Right atrium auricular region (tissue), 2 donors: ENCODE data around the gene ELMO1. TPM values are rescaled to one million over a fixed set of nuclear protein-coding genes. Genes with fewer than 3 reads are reported as not detected.

ENCODE experiments used
- DNase-seq: peaks from one replicate; pipeline ENCODE4 v3.0.0-alpha.2; 2019; ENCODE audit warnings: low spot score
- H3K27ac ChIP-seq, 2 donors: fragments of 200-600 bp; sonication (generic); 1 replicate in 1 of 2; 2 replicates in 1 of 2; pipeline ENCODE4 v1.5.1; 2016 to 2019
- H3K27me3 ChIP-seq, 2 donors: fragments of 200-600 bp; sonication (generic); one replicate each; pipeline versions ENCODE4 v1.5.1 to v1.6.0; 2017 to 2019
- H3K36me3 ChIP-seq: fragments of 200-600 bp; sonication (generic); one replicate; pipeline ENCODE4 v1.5.1; 2016
- H3K4me1 ChIP-seq, 2 donors: fragments of 200-600 bp; sonication (generic); one replicate each; pipeline versions ENCODE4 v1.5.1 to v1.6.0; 2017 to 2019
- H3K4me3 ChIP-seq, 2 donors: fragments of 200-600 bp; sonication (generic); 1 replicate in 1 of 2; 2 replicates in 1 of 2; pipeline ENCODE4 v1.5.1; 2017 to 2019; ENCODE audit warnings: mild to moderate bottlenecking in 1 of 2, moderate library complexity in 1 of 2
- H3K9me3 ChIP-seq, 2 donors: fragments of 200-600 bp; sonication (generic); one replicate each; pipeline ENCODE4 v1.5.1; 2019
- total RNA-seq, 2 donors: library from RNA; depleted of rRNA; stranded (reverse); fragments of >200 nt; gene quantifications; one replicate each; pipeline ENCODE4 v1.1.0, GENCODE V29; 2016
- TF ChIP-seq, protein P1 (sequence below), 2 donors: fragments of 200-600 bp; sonication (generic); IDR thresholded peaks; one replicate each; pipeline ENCODE4 v1.5.1; 2019; ENCODE audit warnings: antibody characterized with exemption in 2 of 2

The ELMO1 gene
- total RNA-seq, 2 donors from 2014 or later: 24.4 to 45.1 TPM

DNA sequence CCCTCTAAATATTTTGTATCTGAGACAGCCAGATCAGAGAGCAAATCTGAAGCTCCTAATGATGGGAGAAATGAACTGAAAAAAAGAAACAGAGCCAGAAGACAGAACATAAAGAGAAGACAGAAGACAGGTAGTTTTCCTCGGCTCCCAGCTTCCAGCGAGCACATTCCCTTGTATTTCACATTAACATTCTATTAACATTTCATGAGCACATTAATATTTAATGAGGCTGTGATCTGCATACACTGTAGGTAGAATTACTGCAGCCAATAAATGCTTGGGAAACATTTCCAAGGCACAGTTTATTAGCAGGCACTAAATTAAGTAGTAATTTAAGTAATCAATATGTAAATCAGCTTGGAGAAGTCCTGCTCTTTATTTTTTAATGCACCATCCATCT, 349.9 kb downstream of the ELMO1 start:
- Histone ChIP-seq H3K4me1 (peaks cover 0 to 14% of the 10 kb centered on the region in 2 donors), H3K27me3 (no peaks in the 10 kb centered on the region), H3K27ac (no peak overlapping the region), H3K36me3 (peaks cover 5% of the 10 kb centered on the region), H3K9me3 (no peaks in the 10 kb centered on the region), H3K4me3 (no peak overlapping the region)
- TF ChIP-seq, protein P1, sequence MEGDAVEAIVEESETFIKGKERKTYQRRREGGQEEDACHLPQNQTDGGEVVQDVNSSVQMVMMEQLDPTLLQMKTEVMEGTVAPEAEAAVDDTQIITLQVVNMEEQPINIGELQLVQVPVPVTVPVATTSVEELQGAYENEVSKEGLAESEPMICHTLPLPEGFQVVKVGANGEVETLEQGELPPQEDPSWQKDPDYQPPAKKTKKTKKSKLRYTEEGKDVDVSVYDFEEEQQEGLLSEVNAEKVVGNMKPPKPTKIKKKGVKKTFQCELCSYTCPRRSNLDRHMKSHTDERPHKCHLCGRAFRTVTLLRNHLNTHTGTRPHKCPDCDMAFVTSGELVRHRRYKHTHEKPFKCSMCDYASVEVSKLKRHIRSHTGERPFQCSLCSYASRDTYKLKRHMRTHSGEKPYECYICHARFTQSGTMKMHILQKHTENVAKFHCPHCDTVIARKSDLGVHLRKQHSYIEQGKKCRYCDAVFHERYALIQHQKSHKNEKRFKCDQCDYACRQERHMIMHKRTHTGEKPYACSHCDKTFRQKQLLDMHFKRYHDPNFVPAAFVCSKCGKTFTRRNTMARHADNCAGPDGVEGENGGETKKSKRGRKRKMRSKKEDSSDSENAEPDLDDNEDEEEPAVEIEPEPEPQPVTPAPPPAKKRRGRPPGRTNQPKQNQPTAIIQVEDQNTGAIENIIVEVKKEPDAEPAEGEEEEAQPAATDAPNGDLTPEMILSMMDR (IDR thresholded peaks at IDR 0.05): no peak
- no peak for DNase-seq

GRCh38 chr7:37097983-37098382, 350.7 kb downstream of the ELMO1 start:
- H3K27ac ChIP-seq: no peak overlapping the region
- TF ChIP-seq, protein P1 (IDR thresholded peaks at IDR 0.05): no peak
- peaks cover 5% of the 10 kb centered on the region for H3K36me3 ChIP-seq
- H3K9me3 ChIP-seq: no peaks in the 10 kb centered on the region
- no peak overlapping the region for H3K4me3 ChIP-seq
- no peak for DNase-seq
- peaks cover 0 to 14% of the 10 kb centered on the region in 2 donors for H3K4me1 ChIP-seq
- H3K27me3 ChIP-seq: no peaks in the 10 kb centered on the region

DNA sequence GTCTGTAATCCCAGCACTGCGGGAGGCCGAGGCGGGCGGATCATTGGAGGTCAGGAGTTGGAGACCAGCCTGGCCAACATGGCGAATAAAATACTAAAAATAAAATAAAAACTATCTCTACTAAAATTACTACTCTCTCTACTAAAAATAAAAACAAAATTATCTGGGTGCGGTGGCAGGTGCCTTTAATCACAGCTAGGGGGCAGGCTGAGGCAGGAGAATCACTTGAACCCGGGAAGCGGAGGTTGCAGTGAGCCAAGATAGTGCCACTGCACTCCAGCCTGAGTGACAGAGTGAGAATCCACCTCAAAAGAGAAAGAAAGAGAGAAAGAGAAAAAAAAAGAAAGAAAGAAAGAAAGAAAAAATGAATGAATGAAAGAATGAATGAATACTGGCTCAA, 351.4 kb downstream of the ELMO1 start:
- no peak overlapping the region for H3K4me3 ChIP-seq

DNA sequence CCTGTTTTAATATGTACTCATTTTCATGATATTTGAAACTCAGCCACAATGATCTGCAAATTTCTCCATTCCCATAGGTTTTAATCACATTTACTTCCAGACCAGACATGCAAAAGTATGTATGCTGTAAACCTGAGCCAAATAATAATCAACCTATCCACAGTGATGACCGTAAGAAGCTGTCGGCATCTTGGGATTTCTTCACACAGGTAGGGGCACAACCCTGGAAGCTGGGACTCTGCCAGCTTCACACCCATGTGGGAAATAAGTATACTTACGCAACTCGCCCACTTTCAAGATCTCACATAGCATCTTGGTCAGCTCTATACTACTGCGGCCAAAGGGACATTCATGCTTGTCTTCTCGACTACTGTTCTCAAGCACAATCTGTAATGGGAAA, 352.3 kb downstream of the ELMO1 start:
- Histone ChIP-seq H3K9me3 (no peaks in the 10 kb centered on the region), H3K4me1 (peaks cover 0 to 8% of the 10 kb centered on the region in 2 donors), H3K27ac (no peak overlapping the region), H3K4me3 (no peak overlapping the region), H3K36me3 (peaks cover 5% of the 10 kb centered on the region), H3K27me3 (no peaks in the 10 kb centered on the region)
- DNase-seq: no peak
- TF ChIP-seq, protein P1 (IDR thresholded peaks at IDR 0.05): no peak

More for the DNA sequence above, 351.4 kb downstream of the ELMO1 start:
- TF ChIP-seq, protein P1 (IDR thresholded peaks at IDR 0.05): no peak
- Histone ChIP-seq H3K27me3 (no peaks in the 10 kb centered on the region), H3K36me3 (peaks cover 5% of the 10 kb centered on the region), H3K4me1 (peaks cover 0 to 14% of the 10 kb centered on the region in 2 donors), H3K9me3 (no peaks in the 10 kb centered on the region), H3K27ac (no peak overlapping the region)
- DNase-seq: no peak

DNA sequence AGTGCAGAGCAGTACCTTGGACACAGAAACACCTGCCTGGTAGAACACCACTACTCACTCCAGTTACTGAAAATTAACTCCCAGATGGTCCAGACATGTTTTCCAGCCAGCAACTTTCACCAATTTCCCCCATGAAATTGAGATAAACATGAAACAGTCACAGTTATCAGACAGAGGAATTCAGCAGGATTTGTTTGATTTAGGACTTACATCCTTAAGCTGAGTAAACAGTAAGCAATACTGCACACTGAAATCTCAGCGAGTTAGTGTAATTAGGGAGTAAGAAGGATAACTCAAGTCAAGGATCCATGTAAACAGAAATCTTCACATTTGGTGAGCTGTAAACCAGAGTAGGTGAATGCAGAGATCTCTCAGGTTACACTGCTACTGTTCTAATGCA, 353.5 kb downstream of the ELMO1 start:
- H3K27ac ChIP-seq: no peak overlapping the region
- H3K4me1 ChIP-seq: peaks cover 0 to 5% of the 10 kb centered on the region in 2 donors
- no peaks in the 10 kb centered on the region for H3K9me3 ChIP-seq
- H3K27me3 ChIP-seq: no peaks in the 10 kb centered on the region
- H3K4me3 ChIP-seq: no peak overlapping the region
- peaks cover 5% of the 10 kb centered on the region for H3K36me3 ChIP-seq
- no peak for DNase-seq
- TF ChIP-seq, protein P1 (IDR thresholded peaks at IDR 0.05): no peak

DNA sequence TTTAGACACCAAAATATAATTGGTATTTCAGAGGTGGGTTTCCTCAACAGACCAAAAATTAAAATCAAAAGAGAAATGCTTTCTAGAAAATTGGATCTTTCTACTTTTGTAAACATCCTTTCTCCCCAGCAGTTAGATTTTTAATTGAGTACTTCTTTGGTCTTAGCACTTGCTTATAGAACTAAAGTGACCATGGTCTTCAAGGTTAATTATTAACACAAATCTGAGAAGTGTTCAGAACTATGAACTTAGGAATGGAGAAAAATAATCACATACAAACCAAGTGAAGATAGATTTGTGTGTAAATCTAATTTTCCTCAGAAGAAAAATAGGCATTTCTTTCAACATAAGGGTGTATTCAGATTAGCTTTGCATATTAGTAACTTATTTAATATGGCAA, 355.4 kb downstream of the ELMO1 start:
- DNase-seq: no peak
- Histone ChIP-seq H3K27me3 (no peaks in the 10 kb centered on the region), H3K4me3 (no peak overlapping the region), H3K4me1 (peaks cover 0 to 7% of the 10 kb centered on the region in 2 donors), H3K36me3 (peaks cover 5% of the 10 kb centered on the region), H3K27ac (no peak overlapping the region), H3K9me3 (no peaks in the 10 kb centered on the region)
- TF ChIP-seq, protein P1 (IDR thresholded peaks at IDR 0.05): no peak
